Measurements from ENCODE around the gene MRPL36.
A peak's percentile ranks its signal among the peaks of the same experiment; 100 is the strongest.
"Not testable (repeated sequence)": the region's sequence is repeated elsewhere in the genome, so short reads cannot be mapped to it uniquely, and the experiment has no call there.

MRPL36 gene

DNA sequence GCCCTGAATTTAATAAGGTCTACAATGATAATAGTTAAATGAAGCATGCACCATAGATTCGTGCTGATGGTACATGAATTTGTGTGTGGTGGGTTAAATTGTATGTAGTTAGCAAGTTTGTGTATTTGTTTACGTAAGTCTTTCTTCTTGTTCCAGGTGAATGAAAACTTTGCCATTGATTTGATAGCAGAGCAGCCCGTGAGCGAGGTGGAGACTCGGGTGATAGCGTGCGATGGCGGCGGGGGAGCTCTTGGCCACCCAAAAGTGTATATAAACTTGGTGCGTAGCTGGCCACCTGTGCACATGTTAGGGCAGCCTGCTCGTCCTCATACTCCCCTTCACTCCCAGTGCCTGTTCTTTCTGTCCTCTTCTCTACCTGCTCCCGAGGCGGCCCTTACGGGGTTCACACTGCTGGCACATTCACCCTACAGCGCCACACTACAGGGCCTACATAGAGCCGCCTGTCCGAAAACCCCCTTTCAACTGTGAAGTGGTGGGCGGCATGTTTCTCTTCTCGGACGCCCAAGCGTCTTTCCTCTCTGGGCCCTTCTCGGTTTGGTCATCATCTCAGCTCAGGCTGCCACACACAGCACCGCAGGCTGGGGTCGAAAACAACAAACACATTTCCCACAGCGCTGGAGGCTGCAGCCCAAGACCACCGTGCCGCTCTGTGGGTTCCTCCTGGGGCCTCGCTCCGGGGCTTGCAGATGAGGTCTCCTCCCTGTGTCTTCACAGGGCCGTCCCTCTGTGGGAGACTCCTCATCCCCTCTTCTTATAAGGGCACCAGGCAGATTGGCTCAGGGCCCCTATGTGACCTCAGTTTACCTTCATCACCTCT is 14.8 kb upstream of the MRPL36 start:
- DNase-seq, result no peak

- DNase-seq, result no peak
These were observed 11.0 kb upstream of the MRPL36 start for GRCh38 chr5:1810581-1811101.

DNA sequence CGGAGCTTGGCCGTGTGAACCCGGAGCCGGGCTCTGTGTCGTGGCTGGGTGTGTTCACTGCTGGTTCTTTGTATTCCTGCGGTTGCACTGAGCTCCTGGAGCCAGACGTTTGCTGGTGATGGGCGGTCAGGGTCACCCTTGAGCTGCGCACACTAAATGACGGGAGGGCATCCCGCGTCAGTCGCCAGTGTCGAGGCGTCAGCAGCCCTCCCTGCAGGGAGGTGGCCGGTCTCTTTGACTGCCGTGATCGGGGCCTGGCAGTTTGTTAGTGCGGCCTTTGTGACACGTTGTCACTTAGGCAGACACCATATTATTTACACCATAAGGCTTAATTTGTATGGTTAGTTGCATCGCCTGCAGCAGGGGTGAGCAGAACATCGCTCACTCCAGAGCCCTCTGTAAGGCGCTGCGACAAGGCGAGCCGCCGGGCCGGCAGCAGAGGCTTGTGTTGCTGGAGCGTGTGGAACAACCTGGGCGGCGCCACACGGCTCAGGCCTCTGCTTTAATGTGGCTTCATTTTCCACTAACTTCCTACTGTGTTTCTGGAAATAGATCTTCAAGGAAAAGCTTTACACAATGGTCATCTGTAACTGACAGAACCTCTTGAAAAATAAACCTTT is 9.9 kb upstream of the MRPL36 start:
- DNase-seq, result no peak

GRCh38 chr5:1808439-1808838 is 8.8 kb upstream of the MRPL36 start:
- no peak for DNase-seq

- no peak for DNase-seq
These were observed 8.0 kb upstream of the MRPL36 start for GRCh38 chr5:1807451-1808185.

- DNase-seq, result no peak
These were observed 7.3 kb upstream of the MRPL36 start for GRCh38 chr5:1806974-1807373.

GRCh38 chr5:1806199-1806598 is 6.6 kb upstream of the MRPL36 start:
- no peak for DNase-seq

GRCh38 chr5:1805736-1806135 is 6.1 kb upstream of the MRPL36 start:
- no peak for DNase-seq

- no peak for DNase-seq
These were observed 5.7 kb upstream of the MRPL36 start for GRCh38 chr5:1805326-1805725.

DNA sequence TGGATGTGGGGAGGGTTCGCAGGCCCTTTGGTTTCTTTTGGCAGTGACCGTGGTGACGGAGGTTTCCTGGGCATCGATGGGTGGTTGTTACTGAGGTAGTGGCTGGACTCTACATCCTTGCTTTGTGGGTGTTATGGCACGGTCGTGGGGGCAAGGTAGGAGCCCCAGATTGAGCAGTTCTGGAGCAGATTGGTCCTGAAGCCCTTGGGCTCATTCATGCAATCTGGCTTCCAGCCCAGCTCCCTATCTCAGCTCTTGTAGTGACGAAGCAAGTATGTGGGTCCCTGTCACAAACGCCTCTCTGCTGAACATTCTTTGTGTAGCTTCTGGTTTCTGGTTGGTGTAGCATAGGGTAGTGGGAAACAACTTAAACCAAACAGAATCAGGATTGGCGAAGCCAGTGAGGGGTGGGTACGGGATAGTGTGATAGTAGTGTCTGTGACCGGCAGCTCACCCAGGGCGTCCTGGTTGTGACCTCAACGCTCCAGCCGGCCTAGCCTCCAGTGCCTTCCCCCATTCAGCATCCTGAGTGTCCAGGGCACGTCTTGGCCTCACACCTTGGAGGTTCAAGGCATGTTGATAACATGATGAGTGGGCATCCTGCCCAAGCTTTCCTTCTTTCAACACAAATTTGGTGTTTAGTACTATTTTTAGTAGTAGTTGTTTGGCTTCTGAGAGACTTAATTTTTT is 4.5 kb upstream of the MRPL36 start:
- DNase-seq, result no peak

DNA sequence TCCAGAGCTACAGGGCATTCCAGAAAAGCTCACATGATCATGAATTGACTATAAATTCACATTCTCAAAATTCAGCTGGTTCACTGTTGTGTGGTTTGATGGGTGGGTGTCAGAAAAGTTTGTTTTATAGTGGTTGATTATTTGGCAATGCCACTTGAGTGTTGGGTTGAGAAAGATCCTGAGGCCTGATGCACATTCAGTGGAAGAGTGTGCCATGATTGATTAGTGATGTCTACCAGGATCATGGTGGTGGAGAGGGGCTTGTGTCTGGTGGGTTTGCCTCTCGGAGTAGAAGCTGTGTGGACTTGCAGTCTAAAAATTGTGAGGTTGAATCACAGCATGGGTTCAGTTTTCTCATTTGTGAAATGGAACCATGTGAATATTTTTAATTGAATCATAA is 3.6 kb upstream of the MRPL36 start:
- DNase-seq, result no peak

- no peak for DNase-seq
These were observed 2.3 kb upstream of the MRPL36 start for GRCh38 chr5:1801967-1802295.

GRCh38 chr5:1801222-1801966 is 1.8 kb upstream of the MRPL36 start, which contains the start of gene NDUFS6:
Gene NDUFS6 (plus strand): TSS chr5:1801407. CDS start chr5:1801418, 11 bp downstream.
- peak; percentile 53 to 82 (median 66) for DNase-seq

- DNase-seq, result peak in 1 of 4 experiments; percentile 25
These were observed 1.0 kb upstream of the MRPL36 start for GRCh38 chr5:1800472-1801221.

GRCh38 chr5:1799110-1799601 is 481 bp downstream of the MRPL36 start:
- no peak for DNase-seq

DNA sequence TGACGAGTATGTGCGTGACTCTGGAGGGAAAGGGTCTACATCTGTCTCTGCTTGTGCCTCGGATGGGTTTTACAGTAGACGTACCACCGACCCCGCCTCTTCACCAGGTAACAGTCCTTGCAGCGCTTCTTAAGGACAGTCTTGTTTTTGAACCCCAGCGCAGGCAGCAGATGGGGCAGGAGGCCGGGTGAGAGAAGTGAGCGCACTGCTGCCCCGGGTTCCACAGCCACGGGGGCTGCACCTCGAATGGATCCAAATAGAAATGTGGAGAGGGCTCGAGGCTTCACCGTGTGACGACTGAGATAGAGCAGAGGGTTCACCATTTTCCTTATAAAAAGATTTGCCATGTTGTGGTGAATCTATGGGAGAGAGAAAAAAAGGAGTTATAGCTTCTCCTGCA is 1.0 kb downstream of the MRPL36 start:
- DNase-seq, result not testable (repeated sequence)

DNA sequence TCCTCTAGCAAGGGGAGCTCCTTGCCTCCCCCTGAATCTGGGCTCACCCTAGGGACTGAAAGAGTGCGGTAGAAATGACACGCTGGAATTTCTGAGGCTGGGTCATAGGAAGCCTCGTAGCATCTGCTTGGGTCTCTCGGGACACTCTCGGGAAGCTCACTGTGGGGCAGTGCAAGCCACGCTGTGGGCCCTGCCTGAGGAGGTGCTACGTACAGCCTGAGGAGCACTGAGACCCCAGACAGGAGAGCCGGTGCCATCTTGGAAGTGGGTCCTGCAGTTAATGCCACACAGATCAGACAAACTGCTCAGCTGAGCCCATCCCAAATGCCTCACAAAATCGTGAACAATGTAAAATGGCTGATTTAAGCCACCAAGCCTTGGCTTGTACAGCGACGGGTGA is 1.8 kb downstream of the MRPL36 start:
- no peak for DNase-seq

GRCh38 chr5:1797103-1797800 is 2.4 kb downstream of the MRPL36 start:
- no peak for DNase-seq

DNA sequence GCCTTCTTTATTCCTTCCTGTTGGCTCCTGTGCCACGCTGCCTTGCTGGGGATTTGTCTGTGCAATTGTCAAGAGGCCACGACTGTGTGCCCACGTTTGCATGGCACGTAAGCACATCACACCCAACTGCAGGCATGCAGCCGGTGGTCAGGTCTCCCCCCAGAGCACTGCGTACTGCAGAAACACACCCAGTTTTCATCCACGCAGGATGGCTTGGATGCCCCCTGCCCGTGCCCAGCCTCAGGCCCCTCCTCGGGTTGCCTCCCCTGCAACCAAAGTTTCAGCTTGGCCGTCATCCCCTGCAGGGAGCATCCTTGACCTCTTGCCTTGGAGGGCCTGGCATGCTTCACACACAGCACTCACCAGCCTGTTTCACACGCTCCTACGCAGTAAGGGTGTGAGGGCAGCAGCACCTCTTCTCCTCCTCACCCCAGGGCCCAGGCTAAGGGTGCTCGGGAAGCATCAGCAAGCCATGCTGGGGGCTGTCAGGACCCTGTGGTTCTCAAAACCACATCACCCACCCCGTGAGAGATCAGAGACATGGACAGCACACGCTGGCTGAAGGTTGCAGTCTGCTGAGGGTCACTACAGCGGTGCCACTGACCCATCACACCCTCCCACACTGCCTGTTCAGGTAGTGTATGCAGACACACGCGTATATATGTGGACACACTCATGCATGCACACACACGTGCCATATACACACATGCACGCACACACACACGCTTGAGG is 3.1 kb downstream of the MRPL36 start:
- no peak for DNase-seq

DNA sequence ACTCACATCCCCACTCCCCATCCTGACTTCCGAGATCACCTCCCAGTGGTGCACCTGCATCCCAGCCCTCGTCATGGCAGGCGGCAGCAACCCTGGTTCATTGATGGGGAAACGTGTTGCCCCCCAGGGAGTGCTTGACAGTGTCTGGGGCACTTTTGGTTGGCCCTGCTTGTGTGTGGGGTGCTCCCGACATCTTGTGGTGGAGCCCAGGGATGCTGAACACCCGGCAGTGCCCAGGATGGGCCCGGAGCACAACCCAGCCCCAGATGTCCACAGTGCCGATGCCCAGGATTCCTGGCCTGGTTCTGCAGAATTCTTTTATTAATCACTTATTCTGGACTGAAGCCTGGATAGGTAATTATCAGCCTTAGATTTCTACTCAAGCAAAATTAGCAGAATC is 3.7 kb downstream of the MRPL36 start:
- no peak for DNase-seq
